NCI-H2227 treated with DMSO at 0.1 percent for 48 hours (cell line): ENCODE data around the gene PSMA6.
A peak's percentile ranks its signal among the peaks of the same experiment; 100 is the strongest.
"Not testable (repeated sequence)": the region's sequence is repeated elsewhere in the genome, so short reads cannot be mapped to it uniquely, and the experiment has no call there.

ENCODE experiments used
- DNase-seq: peaks from one replicate; lab custom pipeline; 2025; lab: John Stamatoyannopoulos, UW

Gene PSMA6

DNA sequence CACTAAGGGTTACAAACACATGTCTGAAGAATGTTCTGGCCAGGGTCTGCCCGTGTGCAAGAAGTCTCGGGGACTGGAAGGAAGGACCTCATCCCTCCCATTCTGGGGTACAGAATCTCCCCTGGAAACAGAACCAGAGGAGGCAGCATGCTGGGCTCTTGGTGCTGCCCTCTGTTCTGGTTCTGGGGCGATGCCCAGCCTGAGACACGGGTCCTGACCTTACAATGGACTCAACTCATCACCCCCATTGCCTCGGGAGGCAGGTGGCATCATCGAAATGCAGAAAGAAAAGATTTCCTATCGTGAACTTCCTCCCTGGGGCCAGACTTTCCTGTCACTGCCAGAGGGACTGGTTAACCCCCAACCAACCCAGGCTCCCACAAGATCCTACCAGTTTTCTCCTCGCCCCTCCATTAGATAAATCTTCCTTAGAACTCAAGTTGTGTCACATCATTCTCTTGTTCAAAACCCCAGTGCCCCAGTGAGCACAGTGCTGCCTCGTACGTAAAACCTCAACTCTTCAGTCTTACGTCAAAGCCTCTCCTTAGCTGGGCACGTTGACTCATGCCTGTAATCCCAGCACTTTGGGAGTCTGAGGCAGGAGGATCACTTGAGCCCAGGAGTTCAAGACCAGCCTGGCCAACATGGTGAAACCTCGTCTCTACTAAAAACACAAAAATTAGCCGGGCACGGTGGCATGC is 52.1 kb downstream of the PSMA6 start:
- DNase-seq = no peak

DNA sequence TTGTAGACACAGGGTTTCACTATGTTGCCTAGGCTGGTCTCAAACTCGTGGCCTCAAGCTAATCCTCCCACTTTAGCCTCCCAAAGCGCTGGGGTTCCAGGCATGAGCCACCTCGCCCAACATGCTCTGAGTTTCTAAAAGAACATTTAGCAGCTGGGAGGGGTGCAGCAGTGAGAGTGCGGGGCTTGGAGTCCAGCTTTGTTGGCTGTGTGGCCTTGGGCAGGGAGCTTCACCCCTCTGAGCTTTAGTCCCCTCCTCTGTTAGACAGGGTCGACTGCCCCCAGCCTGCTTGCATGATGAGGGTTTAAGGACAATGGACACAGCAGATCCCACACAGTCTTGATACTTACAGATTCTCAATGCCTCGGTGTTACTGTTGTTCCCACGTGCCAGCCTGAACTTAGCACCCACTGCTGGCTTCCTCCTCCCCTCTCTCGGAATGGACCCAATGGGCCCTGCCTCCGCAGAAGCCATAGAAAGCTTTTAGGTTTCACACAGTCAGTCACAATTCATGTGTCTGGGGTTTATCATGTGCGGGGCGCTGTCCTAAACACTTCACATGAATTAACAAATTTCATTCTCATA is 54.6 kb downstream of the PSMA6 start:
- DNase-seq = no peak

GRCh38 chr14:35347323-35348043 is 55.3 kb downstream of the PSMA6 start:
- DNase-seq = peak; percentile 43

DNA sequence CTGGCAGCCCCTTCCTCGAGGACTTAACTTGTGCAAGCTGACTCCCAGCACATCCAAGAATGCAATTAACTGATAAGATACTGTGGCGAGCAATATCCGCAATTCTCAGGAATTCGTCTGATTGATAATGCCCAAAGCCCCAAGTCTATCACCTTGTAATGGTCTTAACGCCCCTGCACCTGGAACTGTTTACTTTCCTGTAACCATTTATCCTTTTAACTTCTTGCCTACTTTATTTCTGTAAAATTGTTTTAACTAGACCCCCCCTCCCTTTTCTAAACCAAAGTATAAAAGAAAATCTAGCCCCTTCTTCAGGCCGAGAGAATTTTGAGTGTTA is 55.8 kb downstream of the PSMA6 start:
- not testable (repeated sequence) for DNase-seq

- DNase-seq = no peak
Observed at GRCh38 chr14:35349496-35350365, 57.5 kb downstream of the PSMA6 start.

DNA sequence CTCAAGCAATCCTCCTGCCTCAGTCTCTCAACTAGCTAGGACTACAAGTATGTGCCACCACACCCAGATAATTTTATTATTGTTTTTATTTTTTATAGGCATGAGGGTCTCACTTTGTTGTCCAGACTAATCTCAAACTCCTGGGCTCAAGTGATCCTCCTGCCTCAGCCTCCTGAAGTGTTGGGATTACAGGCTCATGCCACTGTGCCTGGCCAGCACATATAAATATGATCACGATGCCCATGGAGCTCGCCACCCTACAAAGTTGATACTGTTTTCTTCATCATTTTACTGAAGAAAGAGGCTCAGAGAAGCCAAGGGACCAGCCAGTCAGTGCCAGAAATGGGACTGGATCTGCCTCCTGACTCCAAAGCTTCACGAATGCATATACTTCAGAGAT is 59.3 kb downstream of the PSMA6 start:
- DNase-seq = no peak

DNA sequence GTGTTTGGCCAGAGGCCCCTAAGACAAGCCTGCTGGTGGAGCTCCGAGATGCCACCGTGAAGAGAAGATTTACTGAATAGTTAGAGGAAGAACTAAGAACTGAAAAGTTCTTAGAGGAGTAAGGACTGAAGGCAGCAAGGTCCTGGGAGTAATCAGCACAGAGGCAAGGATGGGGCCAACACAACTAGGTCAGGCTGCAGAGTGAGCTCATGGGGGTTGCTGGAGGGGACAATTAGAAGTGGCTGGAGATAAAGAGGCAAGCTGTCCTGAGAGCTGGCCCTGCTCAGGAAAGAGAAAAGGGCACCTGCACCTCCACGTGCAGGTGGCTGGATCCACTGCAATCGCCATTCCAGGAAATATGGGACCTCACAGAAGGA is 59.7 kb downstream of the PSMA6 start:
- no peak for DNase-seq

GRCh38 chr14:35352274-35353233 is 60.4 kb downstream of the PSMA6 start:
- no peak for DNase-seq

- no peak for DNase-seq
Observed at GRCh38 chr14:35353409-35354172, 61.4 kb downstream of the PSMA6 start.

DNA sequence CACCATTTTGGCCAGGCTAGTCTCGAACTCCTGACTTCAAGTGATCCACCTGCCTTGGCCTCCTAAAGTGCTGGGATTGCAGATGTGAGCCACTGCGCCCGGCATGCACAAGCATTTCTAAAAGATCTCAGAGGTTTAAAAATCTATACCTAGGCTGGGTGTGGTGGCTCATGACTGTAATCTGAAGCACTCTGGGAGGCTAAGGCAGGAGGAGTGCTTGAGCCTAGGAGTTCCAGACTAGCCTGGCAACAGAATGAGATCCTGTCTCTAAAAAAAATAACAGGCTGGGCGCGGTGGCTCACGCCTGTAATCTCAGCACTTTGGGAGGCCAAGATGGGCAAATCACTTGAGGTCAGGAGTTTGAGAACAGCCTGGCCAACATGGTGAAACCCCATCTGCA is 63.1 kb downstream of the PSMA6 start:
- not testable (repeated sequence) for DNase-seq

DNA sequence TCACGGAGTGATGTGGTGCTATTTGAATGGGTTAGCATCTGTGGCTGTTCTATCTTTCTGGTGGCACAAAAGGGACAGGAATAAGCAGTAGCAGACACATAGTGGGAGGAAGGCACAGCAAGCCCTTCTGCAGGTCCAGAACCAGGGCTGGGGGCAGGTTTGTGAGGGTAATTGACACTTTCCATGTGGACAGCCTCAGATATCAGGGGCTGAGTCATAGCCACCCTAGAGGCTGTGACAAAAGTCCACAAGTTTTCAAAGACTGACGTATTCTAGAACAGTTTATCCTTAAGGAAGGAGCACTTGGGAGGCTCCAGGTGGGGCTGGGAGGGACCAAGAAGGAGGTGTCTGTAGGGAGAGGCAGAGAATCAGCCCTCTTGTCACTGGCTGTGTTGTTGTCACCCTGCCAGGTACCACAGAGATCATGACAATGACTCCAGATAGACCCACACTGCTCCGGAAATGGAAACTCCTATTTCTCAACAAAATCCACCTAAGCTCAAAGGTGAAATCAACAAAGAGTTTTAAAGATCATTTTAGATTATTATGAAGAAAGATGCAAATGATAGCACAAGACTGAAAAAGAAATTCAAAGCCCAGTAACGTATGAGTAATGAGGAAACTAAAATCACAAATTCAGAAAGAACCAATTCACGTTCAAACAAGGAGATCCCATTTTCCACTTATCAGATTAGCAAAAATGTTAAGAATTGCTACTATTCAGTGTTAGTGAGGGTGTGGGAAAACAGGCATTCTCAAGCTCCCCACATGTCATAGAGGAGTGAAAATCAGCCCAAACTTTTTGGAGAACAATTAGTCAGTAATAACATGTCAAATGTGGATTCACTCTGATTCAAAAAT is 64.0 kb downstream of the PSMA6 start:
- DNase-seq = no peak

DNA sequence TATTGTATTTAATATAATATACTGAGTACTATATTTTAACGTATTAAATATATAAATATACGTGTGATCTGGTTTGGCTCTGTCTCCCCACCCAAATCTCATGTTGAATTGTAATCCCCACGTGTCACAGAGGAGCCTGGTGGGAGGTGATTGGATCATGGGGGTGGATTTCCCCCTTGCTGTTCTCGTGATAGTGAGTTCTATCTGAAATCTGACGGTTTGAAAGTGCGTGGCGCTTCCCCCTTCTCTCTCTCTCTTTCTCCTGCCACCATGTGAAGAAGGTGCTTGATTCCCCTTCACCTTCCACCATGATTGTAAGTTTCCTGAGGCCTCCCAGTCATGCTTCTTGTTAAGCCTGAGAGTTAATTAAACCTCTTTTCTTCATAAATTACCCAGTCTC is 67.5 kb downstream of the PSMA6 start:
- DNase-seq = not testable (repeated sequence)

DNA sequence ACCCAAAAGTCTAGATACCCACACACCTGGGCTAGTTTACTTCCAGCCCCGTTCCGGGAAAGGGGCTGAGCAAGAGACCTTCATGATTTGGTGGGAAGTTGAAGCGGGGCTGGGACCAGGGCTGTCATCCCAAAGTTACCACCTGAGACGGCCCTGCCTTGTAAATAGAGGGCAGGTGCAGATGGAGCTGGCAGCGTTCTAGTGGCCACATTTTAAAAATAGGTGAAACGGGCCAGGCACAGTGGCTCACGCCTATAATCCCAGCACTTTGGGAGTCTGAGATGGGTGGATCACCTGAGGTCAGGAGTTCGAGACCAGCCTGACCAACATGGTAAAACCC is 68.9 kb downstream of the PSMA6 start:
- no peak for DNase-seq

DNA sequence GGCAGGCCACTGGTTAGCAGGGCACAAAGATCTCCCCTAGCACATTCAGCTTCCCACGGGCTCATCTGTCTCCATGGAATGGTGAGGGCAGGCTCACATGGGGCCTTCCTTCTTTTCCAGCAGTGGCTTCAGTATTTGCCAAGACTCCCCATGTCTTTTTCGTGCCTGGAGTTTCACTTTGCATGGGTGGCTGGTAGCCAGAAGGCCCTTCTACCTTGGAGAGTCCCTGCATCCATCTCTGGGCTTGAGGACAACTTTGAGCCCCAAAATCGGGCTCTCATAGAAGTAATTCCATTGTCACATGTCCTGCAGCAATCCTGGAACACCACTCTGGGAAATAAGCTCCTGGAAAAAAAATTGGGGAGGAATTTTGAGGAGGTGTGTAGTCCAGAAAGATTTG is 70.3 kb downstream of the PSMA6 start:
- DNase-seq = no peak

DNA sequence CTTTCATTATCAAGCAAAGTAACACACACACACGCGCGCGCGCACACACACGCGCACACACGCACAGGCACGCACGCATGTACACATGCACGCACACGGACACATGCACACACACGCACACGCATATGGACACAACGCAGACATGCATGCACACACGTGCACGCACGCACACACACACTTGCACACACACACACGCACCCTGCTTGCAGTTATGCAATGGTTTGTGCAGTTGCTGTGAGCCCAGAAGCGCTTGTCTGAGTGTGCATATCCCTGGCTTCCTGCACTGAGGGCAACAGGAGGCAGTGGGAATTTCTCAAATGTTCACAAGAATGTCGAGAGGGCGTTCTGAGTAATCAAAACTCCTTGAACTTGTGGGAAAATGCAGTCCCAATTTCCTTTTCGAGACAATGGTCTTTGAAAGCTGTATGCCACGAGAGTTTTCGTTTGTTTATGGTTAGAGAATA is 70.8 kb downstream of the PSMA6 start:
- no peak for DNase-seq

DNA sequence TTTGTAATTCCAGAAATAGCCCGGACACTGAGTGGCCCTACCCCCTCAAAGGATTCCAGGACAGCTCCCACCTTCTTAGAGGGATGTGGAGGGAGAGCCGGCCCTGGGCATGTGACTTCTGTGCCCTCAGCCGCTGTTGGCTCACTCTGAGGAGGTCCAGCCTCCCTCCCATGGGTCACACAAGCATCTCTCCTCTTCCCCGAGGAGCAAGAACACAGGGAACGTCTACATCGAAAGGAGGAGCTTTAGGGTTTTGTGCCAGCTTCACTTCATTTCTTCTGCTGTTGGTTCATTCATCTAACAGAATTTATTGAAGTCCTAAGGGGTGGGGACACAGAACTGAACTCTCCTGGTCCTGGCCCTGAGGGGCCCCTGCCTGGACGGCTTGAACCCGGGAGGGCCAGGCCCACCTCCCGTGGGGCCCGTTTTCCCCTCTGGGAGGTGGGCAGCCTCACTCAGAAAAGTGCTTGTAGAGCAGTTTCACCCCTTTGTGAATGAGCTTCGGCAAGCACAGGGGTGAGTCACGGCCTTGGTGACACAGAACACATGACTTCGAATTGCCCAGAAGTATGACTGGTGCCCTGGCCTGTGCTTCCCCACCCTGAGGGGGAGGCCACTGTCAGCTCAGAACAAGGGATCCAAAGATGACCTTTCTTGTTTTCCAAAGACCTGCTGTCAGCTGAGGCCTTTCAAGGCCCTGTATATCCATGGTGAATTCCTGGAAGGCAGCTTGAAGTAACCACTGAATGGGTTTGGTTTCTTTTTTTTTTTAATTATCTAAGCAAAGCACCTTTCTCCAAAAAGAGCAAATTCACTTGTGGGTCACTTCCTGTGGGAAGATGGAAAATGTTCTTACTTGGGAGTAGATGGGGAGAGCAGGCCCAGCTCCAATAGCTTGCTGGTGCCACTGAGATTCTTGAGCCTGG is 73.2 kb downstream of the PSMA6 start:
- DNase-seq = no peak

DNA sequence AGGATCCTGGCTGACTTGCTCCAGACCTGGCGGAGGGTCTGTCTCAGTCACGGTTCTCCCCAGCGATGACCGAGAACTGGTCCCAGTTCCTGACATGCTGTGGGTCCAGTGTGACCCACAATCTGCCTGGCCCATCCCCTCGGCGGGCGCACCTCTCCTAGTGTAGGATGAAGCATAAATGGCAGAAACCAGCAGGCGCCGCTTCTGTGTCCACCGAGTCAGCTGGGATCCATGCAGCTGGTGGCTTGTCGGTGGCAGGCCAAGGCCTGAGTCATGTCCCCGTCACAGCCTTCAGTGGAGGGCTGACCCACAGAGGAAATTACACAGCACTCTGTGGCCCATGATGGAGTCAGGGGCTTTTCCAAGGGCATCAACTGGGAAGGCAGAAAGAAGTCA is 73.9 kb downstream of the PSMA6 start:
- no peak for DNase-seq

DNA sequence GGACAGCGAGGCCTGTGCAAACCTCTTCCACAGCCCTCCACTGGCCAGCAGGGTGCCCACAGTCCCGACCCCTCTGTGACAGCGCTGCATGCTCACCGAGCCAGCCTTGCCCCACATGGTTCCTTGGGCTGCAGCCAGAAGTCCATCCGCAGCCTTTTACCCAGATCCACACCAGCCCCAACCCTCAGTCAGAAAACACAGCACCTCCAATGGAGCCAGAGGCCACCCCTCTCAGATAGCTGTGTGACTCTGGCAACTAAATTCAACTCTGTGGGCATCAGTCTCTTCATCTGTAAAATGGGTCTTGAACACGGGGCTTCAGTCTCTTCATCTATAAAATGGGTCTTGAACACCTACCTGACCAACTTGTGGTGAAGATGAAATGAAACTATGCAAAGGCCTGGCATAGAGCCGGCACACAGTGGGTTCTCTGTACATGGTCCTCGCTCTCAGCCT is 74.4 kb downstream of the PSMA6 start:
- no peak for DNase-seq

GRCh38 chr14:35367056-35367372 is 74.8 kb downstream of the PSMA6 start:
- DNase-seq = no peak
